HepG2 (cell line): ENCODE measurements around the gene G6PD. TPM values are rescaled to one million over a fixed set of nuclear protein-coding genes. Genes with fewer than 3 reads are reported as not detected.

ENCODE experiments used
- AGO1 ChIP-seq: fragments of 200-400 bp; formaldehyde crosslinking; IDR thresholded peaks from 2 replicates; pipeline ENCODE4 v1.6.1; 2017; ENCODE audit warnings: mild to moderate bottlenecking, low read depth, low read length, moderate library complexity; ENCODE audit not compliant: poor library complexity, severe bottlenecking
- BRCA1 ChIP-seq: sonication (generic); formaldehyde crosslinking; IDR thresholded peaks from 2 replicates; pipeline ENCODE4 v1.4.0; 2020; ENCODE audit warnings: missing genetic modification reagents
- ETV5 ChIP-seq: IDR thresholded peaks from 2 replicates; pipeline ENCODE4 v1.6.1; 2018; ENCODE audit warnings: missing biosample characterization, missing genetic modification reagents, inconsistent platforms, borderline replicate concordance
- KLF11 ChIP-seq: IDR thresholded peaks from 2 replicates; pipeline ENCODE4 v1.6.1; 2016; ENCODE audit warnings: missing compliant biosample characterization
- KMT2B ChIP-seq: IDR thresholded peaks from 2 replicates; pipeline ENCODE4 v1.6.1; 2016; ENCODE audit warnings: missing genetic modification reagents, missing compliant biosample characterization
- MLLT10 ChIP-seq: sonication (generic); formaldehyde crosslinking; IDR thresholded peaks from 2 replicates; pipeline ENCODE4 v1.4.0; 2020; ENCODE audit warnings: missing genetic modification reagents
- REL ChIP-seq: sonication (generic); formaldehyde crosslinking; conservative IDR thresholded peaks from 2 replicates; pipeline ENCODE4 v1.8.0; 2022; ENCODE audit warnings: mild to moderate bottlenecking, missing genetic modification reagents, moderate library complexity
- ZNF20 ChIP-seq: sonication (generic); formaldehyde crosslinking; IDR thresholded peaks from 2 replicates; pipeline ENCODE4 v1.4.0; 2020; ENCODE audit warnings: mild to moderate bottlenecking, moderate library complexity, missing genetic modification reagents
- ZNF234 ChIP-seq: sonication (generic); formaldehyde crosslinking; conservative IDR thresholded peaks from 2 replicates; pipeline ENCODE4 v1.5.1; 2020; ENCODE audit warnings: mild to moderate bottlenecking, missing genetic modification reagents
- ZNF484 ChIP-seq: sonication (generic); formaldehyde crosslinking; IDR thresholded peaks from 2 replicates; pipeline ENCODE4 v1.5.1; 2020; ENCODE audit warnings: mild to moderate bottlenecking, low read depth, missing genetic modification reagents, borderline replicate concordance
- ZNF564 ChIP-seq: sonication (generic); formaldehyde crosslinking; IDR thresholded peaks from 2 replicates; pipeline ENCODE4 v1.8.1; 2023; ENCODE audit warnings: mild to moderate bottlenecking, missing genetic modification reagents
- ZNF674 ChIP-seq: sonication (generic); formaldehyde crosslinking; IDR thresholded peaks from 2 replicates; pipeline ENCODE4 v1.5.0; 2020; ENCODE audit warnings: low read depth, mild to moderate bottlenecking, missing genetic modification reagents
- ZNF678 ChIP-seq: sonication (generic); formaldehyde crosslinking; IDR thresholded peaks from 2 replicates; pipeline ENCODE4 v1.4.0; 2020; ENCODE audit warnings: mild to moderate bottlenecking, missing genetic modification reagents
- ZNF850 ChIP-seq: sonication (generic); formaldehyde crosslinking; conservative IDR thresholded peaks from 2 replicates; pipeline ENCODE4 v1.9.0; 2021; ENCODE audit warnings: mild to moderate bottlenecking, missing genetic modification reagents
- polyA plus RNA-seq, 8 experiments: library from polyadenylated mRNA; depleted of rRNA in 3 of 8; stranded (reverse) in 7 of 8; unstranded in 1 of 8; fragments of >200 nt; fragmentation: Illumina TruSeq in 4 of 8; extraction: Trizol in 4 of 8; gene quantifications; 2 replicates each; pipeline versions ENCODE4 v1.2.1 to v1.2.3, GENCODE V29; 2011 to 2016; ENCODE audit warnings: low read depth in 4 of 8, missing spikeins in 1 of 8, mixed read lengths in 1 of 8; ENCODE audit not compliant: insufficient read depth in 1 of 8
- total RNA-seq, 5 experiments: library from RNA; depleted of rRNA; stranded (reverse); fragments of >200 nt; fragmentation: Illumina TruSeq; extraction: Trizol; gene quantifications; 2 replicates each; pipeline ENCODE4 v1.2.3, GENCODE V29; 2016; ENCODE audit warnings: low read depth in 1 of 5
- TF ChIP-seq, protein P1 (sequence below): sonication (generic); formaldehyde crosslinking; IDR thresholded peaks from 2 replicates; pipeline ENCODE4 v1.5.0; 2020; ENCODE audit warnings: mild to moderate bottlenecking, missing genetic modification reagents, borderline replicate concordance
- TF ChIP-seq, protein P2 (sequence below): IDR thresholded peaks from 2 replicates; pipeline ENCODE4 v1.6.1; 2016; ENCODE audit warnings: missing biosample characterization, missing genetic modification reagents, low read depth
- TF ChIP-seq, protein P3 (sequence below): sonication (generic); formaldehyde crosslinking; IDR thresholded peaks from 2 replicates; pipeline ENCODE4 v1.8.1; 2023; ENCODE audit warnings: missing genetic modification reagents, mild to moderate bottlenecking, borderline replicate concordance
- TF ChIP-seq, protein P4 (sequence below): sonication (generic); formaldehyde crosslinking; IDR thresholded peaks from 2 replicates; pipeline ENCODE4 v1.8.1; 2023; ENCODE audit warnings: mild to moderate bottlenecking, moderate library complexity, missing genetic modification reagents
- TF ChIP-seq, protein P5 (sequence below): sonication (generic); formaldehyde crosslinking; IDR thresholded peaks from 2 replicates; pipeline ENCODE4 v1.8.1; 2023; ENCODE audit warnings: missing genetic modification reagents, inconsistent platforms, borderline replicate concordance
- TF ChIP-seq, protein P6 (sequence below): IDR thresholded peaks from 2 replicates; pipeline ENCODE4 v1.6.1; 2018; ENCODE audit warnings: missing genetic modification reagents
- TF ChIP-seq, protein P7 (sequence below): sonication (generic); formaldehyde crosslinking; IDR thresholded peaks from 2 replicates; pipeline ENCODE4 v1.4.0; 2020; ENCODE audit warnings: missing genetic modification reagents

Gene G6PD
- total and polyA plus RNA-seq, 2 of the 13 experiments (the other 11 are each of a cell fraction or from before 2014, with no cell fraction given): 18.8 to 28.8 TPM

DNA sequence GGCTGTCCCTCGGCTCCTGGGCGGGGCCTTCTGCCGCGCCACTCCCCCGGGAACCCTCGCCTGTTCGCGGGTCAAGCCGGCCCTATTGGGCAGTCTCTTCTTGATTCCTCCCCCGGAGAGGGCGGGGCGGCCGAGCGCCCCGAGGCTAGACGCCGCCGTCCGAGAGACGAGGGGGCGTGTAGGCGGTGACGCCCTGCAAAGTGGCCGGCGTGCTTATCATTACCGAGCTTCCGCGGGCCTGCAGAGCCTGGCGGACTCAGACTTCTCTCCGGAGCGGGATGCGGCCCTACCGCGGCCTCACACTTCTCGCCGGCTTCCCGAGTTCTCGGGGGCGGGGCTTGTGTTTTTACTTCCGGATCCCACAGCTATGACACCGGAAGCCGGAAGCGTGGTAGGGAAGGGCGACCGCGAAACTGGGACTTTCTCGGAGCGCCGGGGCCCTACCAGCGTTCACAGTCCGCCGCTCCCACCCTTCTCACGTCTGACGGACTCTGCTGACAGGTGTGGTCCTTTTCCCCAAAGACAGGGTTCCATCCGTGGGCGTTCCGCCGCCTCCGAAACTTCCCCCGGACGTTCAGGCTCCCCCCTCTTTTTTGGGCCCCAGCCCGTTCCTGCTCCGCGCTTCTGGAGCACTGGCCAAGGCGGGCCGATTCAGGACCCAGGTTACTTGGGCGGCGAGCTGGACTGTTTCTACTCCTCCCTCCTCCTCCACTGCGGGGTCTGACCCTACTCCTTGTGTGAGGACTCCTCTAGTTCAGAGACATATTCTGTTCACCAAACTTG is 790 bp upstream of the G6PD start, which contains the start of gene IKBKG (continued):
- no peak for TF ChIP-seq MLLT10 (CRISPR knock-in tag)
- no peak for TF ChIP-seq KLF11 (CRISPR knock-in tag)
- TF ChIP-seq AGO1: peak; percentile 100
- TF ChIP-seq, protein P1, sequence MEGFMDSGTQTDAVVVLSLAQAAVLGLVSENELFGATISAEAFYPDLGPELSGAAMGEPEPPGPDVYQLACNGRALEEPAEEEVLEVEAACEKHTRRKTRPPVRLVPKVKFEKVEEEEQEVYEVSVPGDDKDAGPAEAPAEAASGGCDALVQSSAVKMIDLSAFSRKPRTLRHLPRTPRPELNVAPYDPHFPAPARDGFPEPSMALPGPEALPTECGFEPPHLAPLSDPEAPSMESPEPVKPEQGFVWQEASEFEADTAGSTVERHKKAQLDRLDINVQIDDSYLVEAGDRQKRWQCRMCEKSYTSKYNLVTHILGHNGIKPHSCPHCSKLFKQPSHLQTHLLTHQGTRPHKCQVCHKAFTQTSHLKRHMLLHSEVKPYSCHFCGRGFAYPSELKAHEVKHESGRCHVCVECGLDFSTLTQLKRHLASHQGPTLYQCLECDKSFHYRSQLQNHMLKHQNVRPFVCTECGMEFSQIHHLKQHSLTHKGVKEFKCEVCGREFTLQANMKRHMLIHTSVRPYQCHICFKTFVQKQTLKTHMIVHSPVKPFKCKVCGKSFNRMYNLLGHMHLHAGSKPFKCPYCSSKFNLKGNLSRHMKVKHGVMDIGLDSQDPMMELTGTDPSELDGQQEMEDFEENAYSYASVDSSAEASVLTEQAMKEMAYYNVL: no peak
- TF ChIP-seq ZNF234: no peak
- TF ChIP-seq, protein P2, sequence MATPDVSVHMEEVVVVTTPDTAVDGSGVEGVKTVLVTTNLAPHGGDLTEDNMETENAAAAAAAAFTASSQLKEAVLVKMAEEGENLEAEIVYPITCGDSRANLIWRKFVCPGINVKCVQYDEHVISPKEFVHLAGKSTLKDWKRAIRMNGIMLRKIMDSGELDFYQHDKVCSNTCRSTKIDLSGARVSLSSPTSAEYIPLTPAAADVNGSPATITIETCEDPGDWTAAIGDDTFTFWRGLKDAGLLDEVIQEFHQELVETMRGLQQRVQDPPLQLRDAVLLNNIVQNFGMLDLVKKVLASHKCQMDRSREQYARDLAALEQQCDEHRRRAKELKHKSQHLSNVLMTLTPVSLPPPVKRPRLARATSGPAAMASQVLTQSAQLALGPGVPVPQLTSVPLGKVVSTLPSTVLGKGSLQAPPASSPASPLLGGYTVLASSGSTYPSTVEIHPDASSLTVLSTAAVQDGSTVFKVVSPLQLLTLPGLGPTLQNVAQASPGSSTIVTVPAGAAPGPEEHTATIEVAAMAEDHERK (CRISPR knock-in tag): no peak
- TF ChIP-seq, protein P3, sequence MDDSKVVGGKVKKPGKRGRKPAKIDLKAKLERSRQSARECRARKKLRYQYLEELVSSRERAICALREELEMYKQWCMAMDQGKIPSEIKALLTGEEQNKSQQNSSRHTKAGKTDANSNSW (CRISPR knock-in tag): no peak
- 0 out of 2 replicates have a peak, but pooled peaks have one; percentile 10 for TF ChIP-seq ZNF564 (CRISPR knock-in tag)
- TF ChIP-seq ZNF484 (CRISPR knock-in tag): no peak
- no peak for TF ChIP-seq ZNF850
- TF ChIP-seq ZNF678 (CRISPR knock-in tag): no peak
- TF ChIP-seq, protein P4, sequence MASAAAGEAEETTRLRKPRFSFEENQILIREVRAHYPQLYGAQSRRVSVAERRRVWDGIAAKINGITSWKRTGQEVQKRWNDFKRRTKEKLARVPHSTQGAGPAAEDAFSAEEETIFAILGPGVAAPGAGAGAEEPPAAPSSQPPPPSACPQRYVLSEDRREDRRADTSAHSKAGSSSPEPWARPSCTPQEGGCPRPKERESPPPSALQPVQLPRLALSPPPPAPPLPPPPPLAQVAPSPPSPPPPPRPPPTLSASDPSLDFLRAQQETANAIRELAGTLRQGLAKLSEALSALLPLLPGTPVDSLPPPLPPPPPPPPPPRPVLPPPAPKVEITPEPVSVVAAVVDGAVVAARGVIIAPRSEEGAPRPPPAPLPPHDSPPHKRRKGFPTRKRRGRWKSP (CRISPR knock-in tag): no peak
- TF ChIP-seq, protein P5, sequence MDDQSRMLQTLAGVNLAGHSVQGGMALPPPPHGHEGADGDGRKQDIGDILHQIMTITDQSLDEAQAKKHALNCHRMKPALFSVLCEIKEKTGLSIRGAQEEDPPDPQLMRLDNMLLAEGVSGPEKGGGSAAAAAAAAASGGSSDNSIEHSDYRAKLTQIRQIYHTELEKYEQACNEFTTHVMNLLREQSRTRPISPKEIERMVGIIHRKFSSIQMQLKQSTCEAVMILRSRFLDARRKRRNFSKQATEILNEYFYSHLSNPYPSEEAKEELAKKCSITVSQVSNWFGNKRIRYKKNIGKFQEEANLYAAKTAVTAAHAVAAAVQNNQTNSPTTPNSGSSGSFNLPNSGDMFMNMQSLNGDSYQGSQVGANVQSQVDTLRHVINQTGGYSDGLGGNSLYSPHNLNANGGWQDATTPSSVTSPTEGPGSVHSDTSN: no peak
- TF ChIP-seq BRCA1 (CRISPR knock-in tag): no peak
- TF ChIP-seq, protein P6, sequence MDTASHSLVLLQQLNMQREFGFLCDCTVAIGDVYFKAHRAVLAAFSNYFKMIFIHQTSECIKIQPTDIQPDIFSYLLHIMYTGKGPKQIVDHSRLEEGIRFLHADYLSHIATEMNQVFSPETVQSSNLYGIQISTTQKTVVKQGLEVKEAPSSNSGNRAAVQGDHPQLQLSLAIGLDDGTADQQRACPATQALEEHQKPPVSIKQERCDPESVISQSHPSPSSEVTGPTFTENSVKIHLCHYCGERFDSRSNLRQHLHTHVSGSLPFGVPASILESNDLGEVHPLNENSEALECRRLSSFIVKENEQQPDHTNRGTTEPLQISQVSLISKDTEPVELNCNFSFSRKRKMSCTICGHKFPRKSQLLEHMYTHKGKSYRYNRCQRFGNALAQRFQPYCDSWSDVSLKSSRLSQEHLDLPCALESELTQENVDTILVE (CRISPR knock-in tag): peak; percentile 44; the same call in 1 of the 2 replicates
- no peak for TF ChIP-seq ZNF674 (CRISPR knock-in tag)
- peak; percentile 40; the same call in 1 of the 2 replicates for TF ChIP-seq KMT2B (CRISPR knock-in tag)
- 0 out of 2 replicates have a peak, but pooled peaks have one; percentile 36 for TF ChIP-seq REL (CRISPR knock-in tag)
- TF ChIP-seq ZNF20 (CRISPR knock-in tag): no peak
- TF ChIP-seq, protein P7, sequence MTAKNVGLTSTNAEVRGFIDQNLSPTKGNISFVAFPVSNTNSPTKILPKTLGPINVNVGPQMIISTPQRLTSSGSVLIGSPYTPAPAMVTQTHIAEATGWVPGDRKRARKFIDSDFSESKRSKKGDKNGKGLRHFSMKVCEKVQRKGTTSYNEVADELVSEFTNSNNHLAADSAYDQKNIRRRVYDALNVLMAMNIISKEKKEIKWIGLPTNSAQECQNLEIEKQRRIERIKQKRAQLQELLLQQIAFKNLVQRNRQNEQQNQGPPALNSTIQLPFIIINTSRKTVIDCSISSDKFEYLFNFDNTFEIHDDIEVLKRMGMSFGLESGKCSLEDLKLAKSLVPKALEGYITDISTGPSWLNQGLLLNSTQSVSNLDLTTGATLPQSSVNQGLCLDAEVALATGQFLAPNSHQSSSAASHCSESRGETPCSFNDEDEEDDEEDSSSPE (CRISPR knock-in tag): no peak
- no peak for TF ChIP-seq ETV5 (CRISPR knock-in tag)
